HG03460 (cell line): ENCODE data around the gene LFNG.

ENCODE experiments used
- ATAC-seq: cut with Tn5 transposase; IDR thresholded peaks from one replicate; pipeline ENCODE4 v1.9.1; 2021; ENCODE audit not compliant: unreplicated experiment

LFNG gene

DNA sequence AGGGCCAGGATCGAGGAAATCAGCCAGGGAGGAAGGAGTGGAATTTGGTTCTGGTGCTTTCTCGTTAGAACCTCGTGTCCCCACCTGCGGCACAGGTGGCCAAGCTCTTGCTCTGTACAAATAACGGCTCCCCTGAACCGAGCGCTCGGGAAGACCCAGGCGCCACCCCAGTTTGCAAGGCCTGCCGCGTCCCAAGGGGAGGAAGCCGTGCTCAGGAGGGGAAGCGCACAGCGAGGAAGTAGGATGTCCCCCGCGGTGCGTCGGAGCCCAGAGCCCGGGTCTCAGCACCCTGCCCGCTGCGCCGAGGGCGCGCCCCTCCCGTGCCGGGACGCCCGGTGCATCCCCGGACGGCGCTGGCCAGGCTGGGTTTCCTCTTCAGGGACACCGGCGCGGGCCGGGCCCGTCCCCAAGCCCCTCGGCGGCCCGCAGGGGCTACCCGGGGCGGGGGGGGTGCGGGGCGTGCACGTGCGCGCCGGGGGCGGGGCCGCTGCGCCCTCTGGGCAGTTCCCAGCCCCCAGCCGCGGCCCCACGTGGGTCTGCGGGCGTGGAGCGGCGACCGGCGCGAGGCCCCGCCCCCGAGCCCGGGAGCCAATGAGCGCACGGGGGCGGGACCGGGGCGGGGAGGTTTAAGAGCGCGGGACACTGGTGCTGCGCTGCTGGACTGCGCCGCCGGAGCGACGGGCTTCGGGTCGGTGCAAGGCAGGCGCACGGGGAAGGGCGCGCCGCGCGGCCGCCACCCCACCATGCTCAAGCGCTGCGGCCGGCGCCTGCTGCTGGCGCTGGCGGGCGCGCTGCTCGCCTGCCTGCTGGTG, at the start of gene LFNG:
LFNG (plus strand) TSS at position 656 of the 812 bp plus-strand sequence; CDS start at position 744, 88 bp downstream.
- peak; percentile 71 for ATAC-seq

GRCh38 chr7:2470204-2471021, 49.2 kb upstream of the LFNG start:
- no peak for ATAC-seq

DNA sequence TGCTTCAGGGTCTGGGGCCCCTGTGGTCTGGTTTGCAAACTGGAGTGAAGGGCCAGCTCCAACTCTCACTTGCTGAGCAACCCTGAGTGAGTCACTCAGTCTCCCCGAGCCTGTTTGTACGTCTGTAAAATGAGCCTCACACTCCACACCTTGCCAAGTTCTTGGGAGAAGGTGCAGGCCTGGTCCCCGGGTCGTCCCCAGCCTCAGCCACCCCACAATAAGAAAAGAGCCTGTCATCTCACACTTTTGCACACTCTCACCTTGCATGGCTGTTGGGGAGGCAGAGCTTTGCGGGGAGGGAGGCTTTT, 48.6 kb upstream of the LFNG start:
- ATAC-seq: no peak

DNA sequence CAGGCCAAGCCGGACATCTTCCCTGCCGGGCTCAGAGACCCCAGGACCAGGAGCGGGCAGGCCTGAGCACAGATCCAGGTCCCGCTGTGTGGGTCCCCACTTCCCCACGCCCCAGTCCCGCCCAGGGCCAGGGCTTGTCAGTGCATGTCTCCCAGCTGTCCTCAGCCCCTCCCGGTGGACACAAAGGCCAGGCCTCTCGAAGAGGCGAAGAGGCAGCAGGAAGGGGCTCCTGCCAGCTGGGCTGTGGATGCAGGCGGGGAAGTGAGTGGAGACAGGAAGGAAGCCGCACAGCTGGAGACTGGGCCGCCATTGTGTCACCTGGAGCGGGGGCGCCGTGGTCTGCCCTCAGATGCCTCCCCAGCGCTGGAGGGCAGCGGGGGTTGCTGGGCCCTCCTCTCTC, 48.2 kb upstream of the LFNG start:
- ATAC-seq: no peak

DNA sequence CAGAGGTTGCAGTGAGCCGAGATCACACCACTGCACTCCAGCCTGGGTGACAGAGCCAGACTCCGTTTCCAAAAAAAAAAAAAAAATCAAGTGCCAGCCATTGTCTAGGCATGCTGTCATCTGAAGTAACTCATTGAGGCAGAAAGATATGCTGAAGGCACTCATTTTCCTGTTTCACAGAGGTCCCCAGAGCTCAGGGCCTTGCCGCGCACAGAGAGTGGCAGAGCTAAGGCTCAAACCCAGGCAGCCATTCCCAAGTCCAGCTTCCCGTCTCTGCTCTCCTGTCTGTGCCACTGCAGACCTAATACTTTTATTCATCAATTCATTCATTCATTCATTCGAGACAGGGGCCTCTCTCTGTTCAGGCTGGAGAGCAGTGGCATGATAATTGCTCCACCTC, 46.8 kb upstream of the LFNG start:
- no peak for ATAC-seq

DNA sequence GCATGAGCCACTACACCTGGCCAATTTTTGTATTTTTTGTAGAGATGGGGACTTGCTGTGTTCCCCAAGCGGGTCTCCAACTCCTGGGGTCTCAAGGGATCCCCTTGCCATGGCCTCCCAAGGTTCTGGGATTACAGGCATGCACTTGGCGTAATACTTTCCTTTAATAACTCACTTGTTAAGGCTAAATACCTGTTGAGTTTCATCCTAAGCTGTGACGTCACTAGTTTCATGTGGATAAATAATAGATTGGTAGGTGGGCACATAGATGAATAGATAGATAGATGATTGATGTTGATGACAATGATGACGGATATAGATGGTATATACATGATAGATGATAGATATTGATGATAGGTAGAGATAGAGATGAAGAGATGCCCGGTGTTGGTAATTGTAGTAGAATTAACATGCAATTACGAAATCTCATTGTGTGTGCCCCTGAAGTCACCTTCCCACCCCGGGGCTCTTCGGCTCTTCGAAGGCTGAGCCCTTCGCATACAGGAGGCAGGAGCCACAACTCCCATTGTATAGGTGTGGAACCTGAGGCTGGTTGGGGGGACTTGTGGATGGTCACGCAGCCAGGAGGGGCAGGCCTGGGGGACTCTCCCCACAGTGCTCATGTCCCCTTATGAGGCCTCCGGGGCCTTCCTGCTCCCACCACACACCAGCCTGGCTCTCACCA, 45.9 kb upstream of the LFNG start:
- ATAC-seq: no peak

DNA sequence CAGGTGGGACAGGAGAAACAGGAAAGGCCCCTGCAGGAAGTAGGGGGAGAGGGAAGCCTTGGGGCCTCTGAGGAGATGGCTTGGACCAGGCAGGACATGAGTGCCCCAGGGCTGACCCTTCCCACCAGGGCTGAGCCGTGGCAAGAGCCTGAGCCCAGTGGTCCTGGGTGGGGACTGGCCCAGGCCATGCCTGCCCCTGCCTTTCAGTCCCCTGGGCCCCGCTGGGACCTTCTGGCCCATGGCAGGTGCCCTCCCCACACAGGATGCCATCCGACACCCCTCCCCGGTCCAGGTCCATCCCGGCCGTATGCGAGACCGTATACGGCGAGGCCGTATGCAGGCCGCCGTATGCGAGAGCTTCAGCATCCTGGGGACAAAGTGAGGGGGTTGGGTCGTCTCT, 45.4 kb upstream of the LFNG start:
- ATAC-seq: no peak

DNA sequence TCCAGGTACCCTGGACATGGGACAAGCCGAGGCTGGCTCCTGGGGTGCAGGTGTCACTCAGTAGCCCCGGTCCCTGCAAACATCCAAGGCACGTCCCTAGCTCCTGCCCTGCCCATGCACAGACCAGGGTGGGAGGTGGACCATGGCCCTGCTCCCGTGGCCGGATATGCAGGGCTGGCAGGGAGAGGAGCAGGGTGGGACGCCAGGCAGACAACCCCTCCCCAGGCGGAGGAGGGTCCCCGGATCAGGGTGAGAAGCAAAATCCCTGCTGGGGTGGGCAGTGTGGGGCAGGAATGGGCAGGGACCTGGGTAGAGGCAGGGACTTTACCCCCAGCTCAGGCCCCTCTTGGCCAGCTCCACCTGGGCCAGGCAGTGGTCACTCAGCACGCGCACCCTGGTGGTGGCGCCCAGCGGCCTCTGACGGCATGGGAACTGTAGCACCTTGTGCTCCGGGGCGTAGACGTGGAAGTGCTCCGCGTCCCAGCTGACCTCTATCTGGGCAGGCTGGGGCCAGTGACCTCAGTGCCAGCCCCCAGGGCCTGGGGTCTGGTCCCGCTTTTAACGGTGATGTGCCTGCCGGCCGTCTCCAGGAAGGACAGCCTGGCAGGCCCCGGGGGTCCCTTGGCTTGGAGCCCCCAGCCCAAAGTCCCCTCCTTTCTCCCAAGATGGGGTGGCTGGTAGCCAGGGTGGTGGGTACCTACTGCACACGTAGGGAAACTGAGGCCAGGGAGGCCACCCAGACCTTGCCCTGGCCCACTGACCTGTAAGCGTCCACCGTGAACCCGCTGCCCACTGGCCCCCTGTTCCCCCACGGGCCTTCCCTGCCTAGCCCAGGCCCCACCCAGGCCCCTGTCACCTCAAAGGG, 44.5 kb upstream of the LFNG start:
- no peak for ATAC-seq

DNA sequence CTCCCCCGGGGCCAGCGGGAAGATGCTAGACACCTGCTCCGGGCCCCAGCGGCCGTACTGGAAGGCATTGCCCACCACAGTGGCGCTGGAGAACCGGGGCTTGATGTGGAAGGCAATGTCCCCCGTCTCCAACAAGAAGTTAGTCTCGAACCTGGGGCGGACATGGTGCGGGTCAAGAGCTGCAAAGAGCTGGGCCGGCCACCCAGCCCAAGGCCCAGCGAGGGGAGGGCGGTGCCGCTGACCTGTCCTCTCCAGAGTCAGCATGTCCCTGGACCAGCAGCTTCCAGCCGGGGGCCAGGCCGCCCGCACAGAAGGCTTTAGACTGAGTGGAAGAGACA, 43.9 kb upstream of the LFNG start:
- no peak for ATAC-seq

- ATAC-seq: no peak
Observed at GRCh38 chr7:2476298-2476697, 43.3 kb upstream of the LFNG start, which contains the start of gene GRIFIN. TSS of gene GRIFIN (minus strand) at chr7:2476398. CDS start at chr7:2476383, 15 bp downstream.

DNA sequence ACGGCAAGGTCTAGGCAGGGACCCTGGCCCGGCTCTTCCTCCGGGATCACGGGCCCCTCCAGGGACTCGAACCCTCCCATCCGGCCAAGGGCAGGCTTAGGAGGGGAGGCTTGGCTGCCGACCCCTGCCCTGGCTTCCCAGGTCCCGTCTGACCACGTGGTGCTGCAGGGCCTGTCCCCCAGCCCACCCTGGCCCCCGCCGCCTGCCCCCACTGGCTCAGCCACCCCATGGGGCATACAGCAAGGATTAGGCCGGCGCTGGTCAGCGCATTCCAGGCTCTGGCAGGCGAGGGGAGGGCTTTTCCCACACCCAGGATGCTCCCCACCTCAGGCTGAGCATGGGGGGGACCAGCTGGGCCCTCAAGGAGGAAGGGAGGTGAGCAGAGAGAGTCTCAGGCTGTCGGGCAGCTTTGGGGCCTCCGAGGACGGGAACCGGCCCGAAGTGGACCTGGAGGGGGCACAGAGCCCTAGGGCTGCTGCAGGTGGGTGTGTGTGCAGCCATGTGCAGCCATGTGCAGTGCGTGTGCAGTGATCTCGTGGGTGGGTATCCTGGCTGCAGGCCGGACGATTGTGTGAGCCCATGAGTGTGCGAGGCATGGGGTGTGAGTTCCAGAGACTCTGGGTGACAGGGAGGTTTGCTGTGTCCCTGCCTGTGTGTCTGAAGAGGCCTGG, 42.7 kb upstream of the LFNG start:
- ATAC-seq: no peak

- peak; percentile 77 for ATAC-seq
Observed at GRCh38 chr7:2477447-2478398, 41.9 kb upstream of the LFNG start.

- no peak for ATAC-seq
Observed at GRCh38 chr7:2478399-2478785, 41.2 kb upstream of the LFNG start.

DNA sequence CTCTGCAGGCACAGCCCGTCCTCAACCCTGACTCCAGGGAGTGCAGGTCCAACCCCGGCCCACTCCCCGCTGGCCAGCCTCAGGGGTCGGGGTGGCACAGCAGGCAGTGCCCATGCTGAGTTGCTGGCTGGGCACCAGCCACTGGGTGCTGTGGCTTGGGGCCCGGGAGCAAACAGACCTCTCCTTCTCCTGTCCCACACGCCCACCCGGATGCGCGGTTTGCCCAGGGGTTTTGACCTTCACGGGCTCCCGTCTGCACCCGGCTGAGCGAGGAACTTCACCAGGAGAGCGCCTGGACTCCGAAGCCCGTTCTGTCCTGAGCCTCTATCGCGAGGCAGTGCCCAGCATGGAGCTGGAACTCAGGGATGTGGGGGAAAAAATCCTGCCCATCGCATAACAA, 40.8 kb upstream of the LFNG start:
- no peak for ATAC-seq

DNA sequence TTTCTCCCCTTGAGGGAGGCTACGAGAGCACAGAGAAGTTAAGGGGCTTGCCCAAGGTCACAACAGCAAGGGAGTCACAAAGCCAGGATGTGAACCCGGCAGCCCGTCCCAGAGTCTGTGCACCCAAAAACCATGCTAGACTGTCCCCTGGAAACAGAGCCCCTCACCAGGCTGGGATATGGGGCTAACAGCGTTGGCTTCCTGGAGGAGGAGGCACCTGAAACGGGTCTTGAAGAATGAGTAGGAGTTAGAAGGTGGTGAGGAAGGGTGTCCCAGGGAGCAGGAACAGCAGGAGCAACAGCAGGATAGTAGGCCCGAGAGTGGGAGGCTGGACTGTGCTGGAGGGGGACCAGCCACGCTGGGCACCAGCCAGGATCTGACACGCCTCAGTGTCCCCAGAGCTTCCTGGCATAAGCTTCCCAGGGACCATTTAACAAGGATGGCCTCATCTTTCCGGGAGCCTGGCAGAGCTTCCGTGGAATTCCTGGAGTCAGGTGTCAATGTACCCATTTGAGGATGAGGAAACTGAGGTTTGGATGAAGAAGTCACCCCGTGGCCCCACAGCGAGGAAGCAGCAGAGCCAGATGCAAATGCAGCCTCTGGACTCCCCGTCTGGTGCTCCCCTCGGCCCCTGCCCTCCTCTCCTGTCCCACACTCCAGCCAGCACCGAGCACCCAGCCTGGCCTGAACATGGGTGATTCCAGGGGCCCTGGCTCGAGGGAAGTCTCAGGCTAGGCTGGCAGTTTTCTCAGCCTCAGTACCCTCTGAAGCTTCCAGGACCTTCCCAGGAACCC, 40.1 kb upstream of the LFNG start:
- ATAC-seq: no peak

DNA sequence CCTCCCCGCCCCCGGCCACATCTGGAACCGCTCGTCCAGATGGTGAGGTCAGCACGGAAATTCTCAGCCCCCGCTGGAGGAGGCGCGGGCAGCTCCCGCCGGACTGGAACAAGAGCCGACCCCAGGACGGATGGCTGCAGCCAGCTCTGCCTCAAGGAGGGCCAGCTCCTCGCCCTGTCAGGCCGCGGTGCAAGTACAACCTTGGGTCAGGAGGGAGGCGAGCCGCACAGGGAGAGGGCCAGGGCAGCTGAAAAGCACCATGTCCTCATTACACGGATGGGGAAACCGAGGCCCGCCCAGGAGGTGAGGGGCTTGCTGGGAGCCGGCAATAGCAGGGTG, 39.5 kb upstream of the LFNG start:
- ATAC-seq: no peak

GRCh38 chr7:2481195-2481594, 38.4 kb upstream of the LFNG start:
- no peak for ATAC-seq

DNA sequence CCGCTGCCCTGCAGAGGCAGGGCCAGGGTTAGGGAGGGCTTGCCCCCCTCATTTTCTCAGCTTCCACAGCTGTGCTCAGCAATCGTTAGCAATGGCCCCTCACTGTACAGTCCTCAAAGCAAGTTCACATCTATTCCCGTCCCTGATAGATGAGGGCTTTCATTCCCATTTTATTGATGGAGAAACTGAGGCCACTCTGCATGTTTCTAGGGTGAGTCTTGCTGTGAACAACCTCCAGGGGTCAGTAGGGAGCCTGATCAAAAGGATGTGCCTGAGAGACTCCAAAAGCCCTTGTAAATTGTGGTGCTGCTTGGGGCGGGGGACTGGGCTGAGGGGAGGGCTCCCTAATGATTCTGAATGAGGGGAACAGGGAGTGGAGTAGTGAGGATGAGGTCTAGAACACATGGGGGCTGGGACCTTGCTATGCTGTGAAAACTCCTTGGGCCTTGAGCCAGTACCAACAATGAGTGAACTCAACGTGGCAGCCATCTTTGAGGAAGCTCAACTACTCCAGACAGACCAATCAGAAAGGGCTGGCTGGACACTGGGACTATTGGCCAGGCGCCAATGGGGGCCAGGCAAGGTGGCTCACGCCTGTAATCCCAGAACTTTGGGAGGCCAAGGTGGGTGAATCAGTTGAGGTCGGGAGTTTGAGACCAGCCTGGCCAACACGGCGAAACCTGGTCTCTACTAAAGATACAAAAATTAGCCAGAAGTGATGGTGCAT, 36.7 kb upstream of the LFNG start:
- ATAC-seq: no peak
